HL-60 (cell line): Measurements from ENCODE around the gene ATP13A1.
A peak's percentile ranks its signal among the peaks of the same experiment; 100 is the strongest.

Source experiments
- DNase-seq, 2 experiments: peaks; one replicate each; pipeline ENCODE4 v3.0.0-alpha.2; 2010 to 2020; ENCODE audit warnings: low read depth in 1 of 2, low spot score in 1 of 2
- H3K27ac ChIP-seq: fragments of 250-450 bp; sonication (Bioruptor Pico); replicated peaks from 2 replicates; pipeline ENCODE4 v1.5.1; 2020; ENCODE audit warnings: mild to moderate bottlenecking, moderate library complexity
- H3K27me3 ChIP-seq: fragments of 250-450 bp; sonication (Bioruptor Pico); 2 replicates; pipeline ENCODE4 v1.5.1; 2021; ENCODE audit warnings: mild to moderate bottlenecking, moderate library complexity; ENCODE audit not compliant: insufficient read depth, poor library complexity, severe bottlenecking
- H3K4me3 ChIP-seq: replicated peaks from 2 replicates; pipeline ENCODE4 v1.5.1; 2011; ENCODE audit warnings: mild to moderate bottlenecking, control low read depth, low read length; ENCODE audit not compliant: insufficient read depth
- CTCF ChIP-seq: IDR thresholded peaks from one replicate; pipeline ENCODE4 v1.5.1; 2011; ENCODE audit warnings: low read length, control low read depth, inconsistent platforms; ENCODE audit not compliant: insufficient read depth
- GABPA ChIP-seq: IDR thresholded peaks from 2 replicates; pipeline ENCODE4 v1.6.1; 2012; ENCODE audit warnings: low read depth
- POLR2AphosphoS5 ChIP-seq: IDR thresholded peaks from 2 replicates; pipeline ENCODE4 v1.6.1; 2012; ENCODE audit warnings: low read depth
- REST ChIP-seq: IDR thresholded peaks from 2 replicates; pipeline ENCODE4 v1.6.1; 2012; ENCODE audit warnings: low read depth; ENCODE audit not compliant: insufficient replicate concordance
- SPI1 ChIP-seq: IDR thresholded peaks from 2 replicates; pipeline ENCODE4 v1.6.1; 2012; ENCODE audit warnings: low read depth, mild to moderate bottlenecking, borderline replicate concordance

The ATP13A1 gene

GRCh38 chr19:19662871-19663255, 613 bp downstream of the ATP13A1 start:
- TF ChIP-seq GABPA (no peak), CTCF (no peak), POLR2AphosphoS5 (no peak), SPI1 (no peak), REST (no peak)
- Histone ChIP-seq H3K4me3 (peak overlapping the region; percentile 71), H3K27ac (peak overlapping the region; percentile 91), H3K27me3 (no peaks in the 10 kb centered on the region)
- peak in 1 of 2 experiments; percentile 58 for DNase-seq

- H3K27me3 ChIP-seq = no peaks in the 10 kb centered on the region
- peak overlapping the region; percentile 91 for H3K27ac ChIP-seq
- DNase-seq = no peak
- peak overlapping the region; percentile 71 for H3K4me3 ChIP-seq
- TF ChIP-seq REST (no peak), SPI1 (no peak), POLR2AphosphoS5 (no peak), GABPA (no peak), CTCF (no peak)
Observed at GRCh38 chr19:19662344-19662743, 1.1 kb downstream of the ATP13A1 start.

- TF ChIP-seq SPI1 (peak; percentile 91), CTCF (no peak)
- DNase-seq = peak; percentile 87 to 88
- H3K27me3 ChIP-seq = no peaks in the 10 kb centered on the region
- peak overlapping the region; percentile 91 for H3K27ac ChIP-seq
- H3K4me3 ChIP-seq = peak overlapping the region; percentile 34
Observed at GRCh38 chr19:19661675-19662251, 1.7 kb downstream of the ATP13A1 start.

GRCh38 chr19:19661141-19661674, 2.3 kb downstream of the ATP13A1 start:
- H3K4me3 ChIP-seq = peak overlapping the region; percentile 34
- DNase-seq = no peak
- H3K27me3 ChIP-seq = no peaks in the 10 kb centered on the region
- TF ChIP-seq SPI1 (no peak), GABPA (no peak)
- H3K27ac ChIP-seq = peak overlapping the region; percentile 91
